ENCODE measurements around the gene ZFP36L2. TPM values are rescaled to one million over a fixed set of nuclear protein-coding genes. Genes with fewer than 3 reads are reported as not detected.
A peak's percentile ranks its signal among the peaks of the same experiment; 100 is the strongest.

The ZFP36L2 gene
- total RNA-seq, 3 donors from 2014 or later: 111 to 155 (median 124) TPM

- DNase-seq (ENCODE audit: low spot score in 2 of 2): no peak
- intact Hi-C loops (cut with DNase I; ENCODE audit: low total_unique reads): no loop called here
- Histone ChIP-seq H3K9me3 (no peaks in the 10 kb centered on the region), H3K36me3 (no peaks in the 10 kb centered on the region), H3K27me3 (no peaks in the 10 kb centered on the region), H3K4me3 (no peak overlapping the region), H3K4me1 (peaks cover 0 to 4% of the 10 kb centered on the region in 2 donors), H3K27ac (peak overlapping the region; percentile 7 to 78)
- TF ChIP-seq POLR2AphosphoS5 (IDR thresholded peaks at IDR 0.05) (no peak), POLR2A (IDR thresholded peaks at IDR 0.05) (no peak), CTCF (IDR thresholded peaks at IDR 0.05) (no peak)
These were observed 44.1 kb upstream of the ZFP36L2 start for GRCh38 chr2:43270461-43270860.

GRCh38 chr2:43269706-43270105 lies 43.3 kb upstream of the ZFP36L2 start:
- intact Hi-C loops (cut with DNase I; ENCODE audit: low total_unique reads): no loop called here
- H3K4me3 ChIP-seq: no peak overlapping the region
- TF ChIP-seq POLR2AphosphoS5 (IDR thresholded peaks at IDR 0.05) (no peak), POLR2A (IDR thresholded peaks at IDR 0.05) (no peak), CTCF (IDR thresholded peaks at IDR 0.05) (no peak)
- no peaks in the 10 kb centered on the region for H3K9me3 ChIP-seq
- no peak for DNase-seq (ENCODE audit: low spot score in 2 of 2)
- peak overlapping the region; percentile 48 to 78 for H3K27ac ChIP-seq
- no peaks in the 10 kb centered on the region for H3K27me3 ChIP-seq
- peaks cover 0 to 6% of the 10 kb centered on the region in 2 donors for H3K4me1 ChIP-seq
- H3K36me3 ChIP-seq: no peaks in the 10 kb centered on the region

GRCh38 chr2:43269074-43269572 lies 42.7 kb upstream of the ZFP36L2 start:
- TF ChIP-seq POLR2A (IDR thresholded peaks at IDR 0.05) (no peak), CTCF (IDR thresholded peaks at IDR 0.05) (no peak), POLR2AphosphoS5 (IDR thresholded peaks at IDR 0.05) (peak; percentile 44 to 99 (median 95))
- Histone ChIP-seq H3K9me3 (no peaks in the 10 kb centered on the region), H3K27me3 (no peaks in the 10 kb centered on the region), H3K4me1 (peaks cover 0 to 6% of the 10 kb centered on the region in 2 donors), H3K36me3 (no peaks in the 10 kb centered on the region), H3K27ac (peak overlapping the region; percentile 48 to 78), H3K4me3 (no peak overlapping the region)
- intact Hi-C loops (cut with DNase I; ENCODE audit: low total_unique reads): no loop called here
- peak in 1 of 2 donors; percentile 39 for DNase-seq (ENCODE audit: low spot score in 2 of 2)

- Histone ChIP-seq H3K9me3 (no peaks in the 10 kb centered on the region), H3K4me3 (no peak overlapping the region), H3K27me3 (no peaks in the 10 kb centered on the region), H3K36me3 (no peaks in the 10 kb centered on the region), H3K27ac (peak overlapping the region; percentile 48 to 78), H3K4me1 (peaks cover 0 to 6% of the 10 kb centered on the region in 2 donors)
- intact Hi-C loops (cut with DNase I; ENCODE audit: low total_unique reads): no loop called here
- DNase-seq (ENCODE audit: low spot score in 2 of 2): no peak
- TF ChIP-seq POLR2A (IDR thresholded peaks at IDR 0.05) (no peak), POLR2AphosphoS5 (IDR thresholded peaks at IDR 0.05) (no peak), CTCF (IDR thresholded peaks at IDR 0.05) (no peak)
These were observed 41.9 kb upstream of the ZFP36L2 start for GRCh38 chr2:43268066-43268953.

- H3K4me3 ChIP-seq: no peak overlapping the region
- H3K36me3 ChIP-seq: no peaks in the 10 kb centered on the region
- H3K27ac ChIP-seq: peak overlapping the region; percentile 44 to 48
- DNase-seq (ENCODE audit: low spot score in 2 of 2): no peak
- no peaks in the 10 kb centered on the region for H3K9me3 ChIP-seq
- intact Hi-C loops (cut with DNase I; ENCODE audit: low total_unique reads): no loop called here
- no peak for TF ChIP-seq CTCF (IDR thresholded peaks at IDR 0.05)
- TF ChIP-seq POLR2AphosphoS5 (IDR thresholded peaks at IDR 0.05): no peak
- no peak for TF ChIP-seq POLR2A (IDR thresholded peaks at IDR 0.05)
- peaks cover 0 to 6% of the 10 kb centered on the region in 2 donors for H3K4me1 ChIP-seq
- no peaks in the 10 kb centered on the region for H3K27me3 ChIP-seq
These were observed 41.0 kb upstream of the ZFP36L2 start for GRCh38 chr2:43267381-43267780.
